Epithelial cell of prostate (primary cell): ENCODE measurements around the gene SERPINE1.

Experiments used
- DNase-seq: peaks from one replicate; pipeline ENCODE4 v3.0.0-alpha.2; 2011; ENCODE audit warnings: low read depth, low spot score
- H3K27ac ChIP-seq: fragments of 450-650 bp; 2 replicates; pipeline ENCODE4 v1.5.1; 2017; ENCODE audit warnings: mild to moderate bottlenecking

The SERPINE1 gene

GRCh38 chr7:101151908-101152651 lies 25.2 kb downstream of the SERPINE1 start:
- DNase-seq = no peak
- no peak overlapping the region for H3K27ac ChIP-seq

GRCh38 chr7:101153969-101154692 lies 27.2 kb downstream of the SERPINE1 start, which contains the start of gene AP1S1:
TSS of gene AP1S1 (plus strand) at chr7:101154476. CDS start at chr7:101154515, 39 bp downstream.
- DNase-seq = peak; percentile 69
- H3K27ac ChIP-seq = peak within 1 kb of the TSS; percentile 72

GRCh38 chr7:101154693-101155102 lies 27.8 kb downstream of the SERPINE1 start:
- peak overlapping the region; percentile 72 for H3K27ac ChIP-seq
- DNase-seq = no peak

- no peak for DNase-seq
- H3K27ac ChIP-seq = peak overlapping the region; percentile 72
Observed at GRCh38 chr7:101155303-101155702, 28.4 kb downstream of the SERPINE1 start.

GRCh38 chr7:101156277-101156676 lies 29.4 kb downstream of the SERPINE1 start:
- H3K27ac ChIP-seq = no peak overlapping the region

GRCh38 chr7:101156866-101157589 lies 30.1 kb downstream of the SERPINE1 start:
- DNase-seq = no peak
- H3K27ac ChIP-seq = no peak overlapping the region

More at GRCh38 chr7:101156277-101156676, 29.4 kb downstream of the SERPINE1 start:
- no peak for DNase-seq

GRCh38 chr7:101159696-101160674 lies 33.1 kb downstream of the SERPINE1 start:
- no peak for DNase-seq
- no peak overlapping the region for H3K27ac ChIP-seq

- DNase-seq = no peak
Observed at GRCh38 chr7:101160910-101161309, 34.0 kb downstream of the SERPINE1 start.

GRCh38 chr7:101161692-101162471 lies 35.0 kb downstream of the SERPINE1 start:
- H3K27ac ChIP-seq = no peak overlapping the region
- no peak for DNase-seq

More at GRCh38 chr7:101160910-101161309, 34.0 kb downstream of the SERPINE1 start:
- H3K27ac ChIP-seq = no peak overlapping the region

- peak overlapping the region; percentile 47 for H3K27ac ChIP-seq
Observed at GRCh38 chr7:101162551-101163278, 35.8 kb downstream of the SERPINE1 start.

GRCh38 chr7:101163279-101164070 lies 36.6 kb downstream of the SERPINE1 start:
- peak overlapping the region; percentile 47 for H3K27ac ChIP-seq
- no peak for DNase-seq

More at GRCh38 chr7:101162551-101163278, 35.8 kb downstream of the SERPINE1 start:
- DNase-seq = no peak

- peak overlapping the region; percentile 47 for H3K27ac ChIP-seq
- DNase-seq = no peak
Observed at GRCh38 chr7:101164071-101164840, 37.4 kb downstream of the SERPINE1 start.

- H3K27ac ChIP-seq = no peak within 1 kb of the TSS
- DNase-seq = peak; percentile 66
Observed at GRCh38 chr7:101165075-101165957, 38.4 kb downstream of the SERPINE1 start, which contains the start of gene VGF. TSS of gene VGF (minus strand) at chr7:101165569. CDS start at chr7:101164843, 726 bp downstream.

GRCh38 chr7:101165958-101166647 lies 39.2 kb downstream of the SERPINE1 start:
- no peak for DNase-seq
- no peak overlapping the region for H3K27ac ChIP-seq

- no peak for DNase-seq
- H3K27ac ChIP-seq = no peak overlapping the region
Observed at GRCh38 chr7:101166648-101166908, 39.7 kb downstream of the SERPINE1 start.
